Measurements from ENCODE around the gene PRR16.
"Not testable (repeated sequence)": the region's sequence is repeated elsewhere in the genome, so short reads cannot be mapped to it uniquely, and the experiment has no call there.

PRR16 gene

DNA sequence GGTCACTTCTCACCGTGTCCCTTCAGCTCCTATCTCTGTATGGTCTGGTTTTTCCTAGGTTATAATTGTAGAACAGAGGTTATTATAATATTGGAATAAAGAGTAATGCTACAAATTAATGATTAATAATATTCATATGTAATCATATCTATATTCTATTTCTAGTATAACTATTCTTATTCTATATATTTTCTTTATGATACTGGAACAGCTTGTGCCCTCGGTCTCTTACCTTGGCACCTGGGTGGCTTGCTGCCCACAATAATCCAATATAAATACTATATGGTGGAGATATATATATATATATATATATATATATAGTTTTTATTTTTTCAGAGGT, 5.6 kb upstream of the PRR16 start:
- not testable (repeated sequence) for H3K36me3 ChIP-seq (ENCODE audit: control insufficient read depth in 2 of 2, insufficient read depth in 2 of 2, low read length in 2 of 2); H3K9ac ChIP-seq (ENCODE audit: low read depth in 1 of 2, low read length in 2 of 2); H3K27ac ChIP-seq (ENCODE audit: low read depth in 2 of 2, low read length in 2 of 2); H3K9me3 ChIP-seq (ENCODE audit: control insufficient read depth in 2 of 2, low read length in 2 of 2); H3K4me1 ChIP-seq (ENCODE audit: control insufficient read depth in 2 of 2, insufficient read depth in 2 of 2, low read length in 2 of 2); H3K4me3 ChIP-seq (ENCODE audit: low read length in 2 of 2); H3K27me3 ChIP-seq (ENCODE audit: control insufficient read depth in 2 of 2, insufficient read depth in 2 of 2, low read length in 2 of 2)

DNA sequence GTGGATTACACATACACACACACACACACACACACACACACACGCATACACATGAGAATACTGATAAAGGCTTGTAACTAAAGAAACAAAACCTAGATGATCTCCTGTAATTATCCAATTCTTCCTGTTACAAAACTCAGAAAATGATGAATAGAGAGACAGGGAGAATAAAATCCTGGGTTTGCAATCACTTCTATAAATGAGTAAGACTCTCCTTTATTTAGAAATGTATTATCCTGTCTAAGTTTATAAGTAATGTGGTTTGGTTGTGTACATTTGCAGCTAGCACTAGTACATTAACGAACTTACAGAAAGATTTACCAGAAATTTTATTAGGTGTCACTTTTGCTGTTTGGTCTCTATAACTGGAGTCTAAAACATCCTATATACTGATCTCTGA, 2.8 kb upstream of the PRR16 start:
- no peak overlapping the region for H3K9ac ChIP-seq (ENCODE audit: low read depth in 1 of 2, low read length in 2 of 2)
- H3K4me1 ChIP-seq (ENCODE audit: control insufficient read depth in 2 of 2, insufficient read depth in 2 of 2, low read length in 2 of 2) = peaks cover 2 to 9% of the 10 kb centered on the region in 2 donors
- no peak overlapping the region for H3K4me3 ChIP-seq (ENCODE audit: low read length in 2 of 2)
- no peaks in the 10 kb centered on the region for H3K36me3 ChIP-seq (ENCODE audit: control insufficient read depth in 2 of 2, insufficient read depth in 2 of 2, low read length in 2 of 2)
- H3K27me3 ChIP-seq (ENCODE audit: control insufficient read depth in 2 of 2, insufficient read depth in 2 of 2, low read length in 2 of 2) = peaks cover 15 to 22% of the 10 kb centered on the region in 2 donors
- no peak overlapping the region for H3K27ac ChIP-seq (ENCODE audit: low read depth in 2 of 2, low read length in 2 of 2)
- no peaks in the 10 kb centered on the region for H3K9me3 ChIP-seq (ENCODE audit: control insufficient read depth in 2 of 2, low read length in 2 of 2)

GRCh38 chr5:120463006-120463680, 957 bp upstream of the PRR16 start:
- Histone ChIP-seq H3K9me3 (ENCODE audit: control insufficient read depth in 2 of 2, low read length in 2 of 2) (no peaks in the 10 kb centered on the region), H3K4me1 (ENCODE audit: control insufficient read depth in 2 of 2, insufficient read depth in 2 of 2, low read length in 2 of 2) (peaks cover 2 to 9% of the 10 kb centered on the region in 2 donors), H3K27me3 (ENCODE audit: control insufficient read depth in 2 of 2, insufficient read depth in 2 of 2, low read length in 2 of 2) (peaks cover 15 to 24% of the 10 kb centered on the region in 2 donors), H3K4me3 (ENCODE audit: low read length in 2 of 2) (no peak overlapping the region), H3K9ac (ENCODE audit: low read depth in 1 of 2, low read length in 2 of 2) (no peak overlapping the region), H3K36me3 (ENCODE audit: control insufficient read depth in 2 of 2, insufficient read depth in 2 of 2, low read length in 2 of 2) (no peaks in the 10 kb centered on the region), H3K27ac (ENCODE audit: low read depth in 2 of 2, low read length in 2 of 2) (no peak overlapping the region)

GRCh38 chr5:120464627-120465435, 731 bp downstream of the PRR16 start:
- Histone ChIP-seq H3K36me3 (ENCODE audit: control insufficient read depth in 2 of 2, insufficient read depth in 2 of 2, low read length in 2 of 2) (no peaks in the 10 kb centered on the region), H3K4me1 (ENCODE audit: control insufficient read depth in 2 of 2, insufficient read depth in 2 of 2, low read length in 2 of 2) (peaks cover 2 to 9% of the 10 kb centered on the region in 2 donors), H3K27me3 (ENCODE audit: control insufficient read depth in 2 of 2, insufficient read depth in 2 of 2, low read length in 2 of 2) (peaks cover 15 to 24% of the 10 kb centered on the region in 2 donors), H3K9me3 (ENCODE audit: control insufficient read depth in 2 of 2, low read length in 2 of 2) (no peaks in the 10 kb centered on the region), H3K27ac (ENCODE audit: low read depth in 2 of 2, low read length in 2 of 2) (peak overlapping the region; percentile 55 to 62), H3K4me3 (ENCODE audit: low read length in 2 of 2) (peak overlapping the region; percentile 50 to 70), H3K9ac (ENCODE audit: low read depth in 1 of 2, low read length in 2 of 2) (peak overlapping the region; percentile 20 to 52)

DNA sequence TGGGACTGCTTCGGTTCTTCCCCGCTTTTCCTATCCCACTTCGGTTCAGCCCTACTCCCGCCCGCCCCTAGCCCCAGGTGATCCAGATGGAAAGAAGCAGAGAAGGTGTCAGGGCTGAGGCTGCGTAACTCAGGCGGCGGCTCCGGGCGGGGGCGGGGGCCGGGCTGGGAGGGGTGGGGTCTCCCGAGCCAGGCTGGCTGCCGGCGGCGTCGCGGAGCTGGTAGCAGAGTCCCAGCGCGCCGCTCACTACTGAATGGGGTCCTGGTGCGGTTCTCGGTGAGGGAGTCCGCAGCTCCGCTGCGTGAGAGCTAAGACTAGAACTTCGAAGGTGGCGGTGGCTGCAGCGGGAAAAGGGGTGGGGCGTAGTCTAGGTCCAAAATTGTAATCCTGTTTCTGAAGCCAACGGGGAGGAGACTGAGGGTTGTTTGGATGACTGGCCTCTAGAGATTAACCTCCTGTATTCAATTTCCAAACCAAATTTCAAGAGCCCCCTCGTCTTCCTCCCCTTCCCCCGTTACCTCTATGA, 1.4 kb downstream of the PRR16 start:
- peak overlapping the region in 1 of 2 donors; percentile 55 for H3K27ac ChIP-seq (ENCODE audit: low read depth in 2 of 2, low read length in 2 of 2)
- H3K9me3 ChIP-seq (ENCODE audit: control insufficient read depth in 2 of 2, low read length in 2 of 2) = no peaks in the 10 kb centered on the region
- H3K4me3 ChIP-seq (ENCODE audit: low read length in 2 of 2) = peak overlapping the region; percentile 50 to 70
- peak overlapping the region in 1 of 2 donors; percentile 41 for H3K9ac ChIP-seq (ENCODE audit: low read depth in 1 of 2, low read length in 2 of 2)
- H3K4me1 ChIP-seq (ENCODE audit: control insufficient read depth in 2 of 2, insufficient read depth in 2 of 2, low read length in 2 of 2) = peaks cover 2 to 9% of the 10 kb centered on the region in 2 donors
- H3K27me3 ChIP-seq (ENCODE audit: control insufficient read depth in 2 of 2, insufficient read depth in 2 of 2, low read length in 2 of 2) = peaks cover 15 to 24% of the 10 kb centered on the region in 2 donors
- H3K36me3 ChIP-seq (ENCODE audit: control insufficient read depth in 2 of 2, insufficient read depth in 2 of 2, low read length in 2 of 2) = no peaks in the 10 kb centered on the region

DNA sequence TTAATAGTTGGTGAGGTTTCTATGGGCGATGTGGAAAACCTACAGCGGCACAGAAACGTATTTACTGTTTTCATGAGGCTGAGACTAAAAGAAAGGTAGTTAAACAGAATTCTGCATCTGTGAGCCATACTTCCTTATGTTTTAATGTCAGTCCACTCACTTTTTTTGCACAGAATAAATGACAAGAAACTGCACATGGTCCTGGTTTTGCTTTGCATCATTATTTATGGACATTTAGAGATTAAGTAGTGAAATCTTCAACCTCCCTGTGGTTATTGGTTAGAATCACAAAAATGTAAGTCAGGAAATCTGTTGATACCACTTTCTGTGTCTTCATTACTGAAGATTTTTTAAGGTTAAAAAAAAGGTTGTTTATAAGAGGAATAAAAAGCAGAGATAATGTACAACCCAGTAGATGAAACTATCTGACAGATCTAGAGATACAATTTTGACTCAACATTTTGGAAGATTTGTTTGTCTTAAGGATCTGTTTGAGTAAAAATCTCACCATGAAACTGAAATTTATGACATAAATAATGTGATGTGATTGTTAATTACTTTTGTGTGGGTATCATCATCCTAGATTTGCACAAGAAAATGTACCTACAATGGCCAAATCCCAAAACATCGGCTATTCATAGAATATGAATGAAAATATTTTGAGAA, 2.4 kb downstream of the PRR16 start:
- Histone ChIP-seq H3K9me3 (ENCODE audit: control insufficient read depth in 2 of 2, low read length in 2 of 2) (no peaks in the 10 kb centered on the region), H3K4me1 (ENCODE audit: control insufficient read depth in 2 of 2, insufficient read depth in 2 of 2, low read length in 2 of 2) (peaks cover 2 to 9% of the 10 kb centered on the region in 2 donors), H3K36me3 (ENCODE audit: control insufficient read depth in 2 of 2, insufficient read depth in 2 of 2, low read length in 2 of 2) (no peaks in the 10 kb centered on the region), H3K27ac (ENCODE audit: low read depth in 2 of 2, low read length in 2 of 2) (no peak overlapping the region), H3K9ac (ENCODE audit: low read depth in 1 of 2, low read length in 2 of 2) (no peak overlapping the region), H3K4me3 (ENCODE audit: low read length in 2 of 2) (peak overlapping the region; percentile 7 to 55), H3K27me3 (ENCODE audit: control insufficient read depth in 2 of 2, insufficient read depth in 2 of 2, low read length in 2 of 2) (peaks cover 15 to 24% of the 10 kb centered on the region in 2 donors)

DNA sequence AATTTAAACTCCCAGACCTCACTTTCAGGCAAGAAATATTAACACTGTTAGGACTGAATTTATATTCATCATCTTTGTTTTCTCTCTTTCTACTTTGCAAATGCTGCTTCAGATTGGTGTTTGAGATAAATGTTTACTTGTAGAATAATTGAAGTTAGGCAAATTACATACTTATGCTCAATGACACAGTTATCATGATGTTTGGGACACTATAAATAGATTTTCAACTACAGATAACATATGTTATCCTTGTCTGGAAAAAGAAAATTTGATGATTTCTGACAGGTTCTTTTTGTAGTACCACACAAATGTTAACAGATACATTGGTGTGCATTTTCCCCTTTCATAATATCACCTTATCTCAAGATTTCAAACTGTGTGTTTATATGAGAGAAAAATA, 7.9 kb downstream of the PRR16 start:
- no peak overlapping the region for H3K27ac ChIP-seq (ENCODE audit: low read depth in 2 of 2, low read length in 2 of 2)
- H3K4me3 ChIP-seq (ENCODE audit: low read length in 2 of 2) = no peak overlapping the region
- no peaks in the 10 kb centered on the region for H3K27me3 ChIP-seq (ENCODE audit: control insufficient read depth in 2 of 2, insufficient read depth in 2 of 2, low read length in 2 of 2)
- no peaks in the 10 kb centered on the region for H3K36me3 ChIP-seq (ENCODE audit: control insufficient read depth in 2 of 2, insufficient read depth in 2 of 2, low read length in 2 of 2)
- no peaks in the 10 kb centered on the region for H3K9me3 ChIP-seq (ENCODE audit: control insufficient read depth in 2 of 2, low read length in 2 of 2)
- H3K4me1 ChIP-seq (ENCODE audit: control insufficient read depth in 2 of 2, insufficient read depth in 2 of 2, low read length in 2 of 2) = no peaks in the 10 kb centered on the region
- H3K9ac ChIP-seq (ENCODE audit: low read depth in 1 of 2, low read length in 2 of 2) = no peak overlapping the region

DNA sequence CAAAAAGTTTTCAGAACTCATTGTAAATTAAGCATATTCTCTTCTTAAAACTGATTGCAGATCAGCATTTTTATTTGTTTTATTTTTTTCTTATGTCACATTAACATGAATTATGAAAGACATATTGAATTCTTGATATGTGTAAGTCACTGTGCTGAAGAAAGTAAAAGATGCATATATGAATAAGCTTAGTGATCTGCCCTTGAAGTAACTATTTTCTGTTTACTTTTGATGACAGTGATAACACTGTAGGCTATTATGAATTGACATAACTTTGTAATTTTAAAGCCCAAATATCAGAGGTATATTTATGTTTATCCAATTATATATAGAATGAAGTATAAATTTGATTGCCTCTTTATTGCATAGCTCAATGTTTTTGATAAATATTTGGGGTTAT, 8.8 kb downstream of the PRR16 start:
- Histone ChIP-seq H3K4me1 (ENCODE audit: control insufficient read depth in 2 of 2, insufficient read depth in 2 of 2, low read length in 2 of 2) (no peaks in the 10 kb centered on the region), H3K9ac (ENCODE audit: low read depth in 1 of 2, low read length in 2 of 2) (no peak overlapping the region), H3K9me3 (ENCODE audit: control insufficient read depth in 2 of 2, low read length in 2 of 2) (no peaks in the 10 kb centered on the region), H3K36me3 (ENCODE audit: control insufficient read depth in 2 of 2, insufficient read depth in 2 of 2, low read length in 2 of 2) (no peaks in the 10 kb centered on the region), H3K27me3 (ENCODE audit: control insufficient read depth in 2 of 2, insufficient read depth in 2 of 2, low read length in 2 of 2) (no peaks in the 10 kb centered on the region), H3K4me3 (ENCODE audit: low read length in 2 of 2) (no peak overlapping the region), H3K27ac (ENCODE audit: low read depth in 2 of 2, low read length in 2 of 2) (no peak overlapping the region)

DNA sequence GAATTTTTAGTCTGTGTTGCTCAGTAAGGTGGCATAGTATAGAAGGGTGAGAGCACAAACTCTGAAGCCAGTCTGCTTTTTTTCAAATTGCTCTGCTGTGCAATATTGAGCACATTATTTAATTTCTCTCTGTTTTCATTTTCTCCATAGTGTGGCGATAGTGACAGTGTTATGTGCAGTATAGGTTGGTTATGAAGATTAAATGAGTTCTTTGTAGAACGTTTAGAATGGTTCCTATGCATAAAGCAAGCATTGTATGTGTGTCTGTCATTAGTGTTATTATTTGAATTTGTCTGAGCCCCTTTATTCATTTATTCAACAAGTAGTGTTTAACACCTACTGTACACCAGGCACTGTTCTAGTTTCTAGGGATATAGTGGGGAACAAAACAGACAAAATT, 9.2 kb downstream of the PRR16 start:
- Histone ChIP-seq H3K4me3 (ENCODE audit: low read length in 2 of 2) (no peak overlapping the region), H3K4me1 (ENCODE audit: control insufficient read depth in 2 of 2, insufficient read depth in 2 of 2, low read length in 2 of 2) (no peaks in the 10 kb centered on the region), H3K9ac (ENCODE audit: low read depth in 1 of 2, low read length in 2 of 2) (no peak overlapping the region), H3K27me3 (ENCODE audit: control insufficient read depth in 2 of 2, insufficient read depth in 2 of 2, low read length in 2 of 2) (no peaks in the 10 kb centered on the region), H3K27ac (ENCODE audit: low read depth in 2 of 2, low read length in 2 of 2) (no peak overlapping the region), H3K36me3 (ENCODE audit: control insufficient read depth in 2 of 2, insufficient read depth in 2 of 2, low read length in 2 of 2) (no peaks in the 10 kb centered on the region), H3K9me3 (ENCODE audit: control insufficient read depth in 2 of 2, low read length in 2 of 2) (no peaks in the 10 kb centered on the region)

DNA sequence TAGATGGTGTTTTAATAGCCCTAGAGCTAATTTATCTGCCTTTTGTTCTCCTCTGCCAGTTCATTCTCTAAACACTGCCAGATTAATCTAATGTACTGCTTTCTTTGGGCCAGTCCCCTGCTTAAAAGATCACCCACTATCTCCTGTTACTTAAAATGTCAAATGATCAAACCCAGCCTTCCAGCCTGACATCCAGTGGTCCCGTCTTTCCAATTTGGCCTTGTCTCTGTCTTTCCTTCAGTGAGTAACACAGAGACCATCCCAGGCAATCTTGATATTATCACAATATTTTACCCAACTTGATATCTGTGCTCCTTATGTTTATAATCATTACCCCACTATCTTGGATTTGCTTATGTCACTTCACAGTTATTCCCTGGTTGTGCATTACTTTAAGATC, 12.0 kb downstream of the PRR16 start:
- no peak overlapping the region for H3K9ac ChIP-seq (ENCODE audit: low read depth in 1 of 2, low read length in 2 of 2)
- H3K27me3 ChIP-seq (ENCODE audit: control insufficient read depth in 2 of 2, insufficient read depth in 2 of 2, low read length in 2 of 2) = no peaks in the 10 kb centered on the region
- H3K27ac ChIP-seq (ENCODE audit: low read depth in 2 of 2, low read length in 2 of 2) = no peak overlapping the region
- no peak overlapping the region for H3K4me3 ChIP-seq (ENCODE audit: low read length in 2 of 2)
- H3K36me3 ChIP-seq (ENCODE audit: control insufficient read depth in 2 of 2, insufficient read depth in 2 of 2, low read length in 2 of 2) = no peaks in the 10 kb centered on the region
- H3K9me3 ChIP-seq (ENCODE audit: control insufficient read depth in 2 of 2, low read length in 2 of 2) = no peaks in the 10 kb centered on the region
- no peaks in the 10 kb centered on the region for H3K4me1 ChIP-seq (ENCODE audit: control insufficient read depth in 2 of 2, insufficient read depth in 2 of 2, low read length in 2 of 2)
